ENCODE data around the gene KRT26. TPM values are rescaled to one million over a fixed set of nuclear protein-coding genes. Genes with fewer than 3 reads are reported as not detected.

KRT26 gene
- total and polyA plus RNA-seq, 2 of the 4 experiments (the other 2 are of a cell fraction), result not detected

DNA sequence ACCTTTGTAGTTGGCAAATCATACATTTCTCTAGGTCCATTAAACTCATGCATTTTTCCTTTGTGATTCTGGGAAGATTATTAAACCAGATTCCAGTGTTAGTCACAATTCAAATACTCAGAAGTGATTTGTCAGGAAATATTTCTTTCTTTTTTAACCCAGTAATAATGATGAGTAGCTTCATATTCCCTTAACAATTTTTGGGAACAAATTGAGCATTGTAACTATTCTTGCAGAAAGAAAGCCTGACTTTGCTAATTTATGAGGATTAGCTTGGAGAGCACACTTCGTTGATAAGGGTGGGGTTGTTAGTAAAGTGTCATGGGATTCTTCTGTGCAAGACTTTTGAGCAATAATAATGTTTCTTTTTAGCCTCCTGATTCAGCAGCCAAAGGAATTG lies 49.8 kb downstream of the KRT26 start:
- Histone ChIP-seq H3K18ac (ENCODE audit: low read depth, low read length) (no peak overlapping the region), H4K20me1 (ENCODE audit: insufficient read depth, low read length) (no peaks in the 10 kb centered on the region), H3K9ac (ENCODE audit: low read depth, low read length) (no peak overlapping the region), H3K56ac (ENCODE audit: extremely low read depth, insufficient read depth, low read length) (no peak overlapping the region), H3K9me1 (ENCODE audit: insufficient read depth, low read length) (no peaks in the 10 kb centered on the region), H3K14ac (replicated peaks; ENCODE audit: low read depth, low read length) (no peak overlapping the region), H2BK120ac (ENCODE audit: low read depth, low read length) (no peak overlapping the region), H2BK15ac (ENCODE audit: low read depth, low read length) (no peak overlapping the region), H3K4me1 (ENCODE audit: control insufficient read depth, insufficient read depth, low read length) (no peaks in the 10 kb centered on the region), H3K27ac (ENCODE audit: insufficient read depth, low read length) (no peak overlapping the region), H3K4ac (ENCODE audit: low read depth, low read length) (no peak overlapping the region), H3K27me3 (ENCODE audit: control insufficient read depth, insufficient read depth, low read length) (peaks cover 35% of the 10 kb centered on the region), H2BK20ac (ENCODE audit: low read depth, low read length) (no peak overlapping the region), H3K79me1 (ENCODE audit: low read depth in 1 of 2, low read length in 2 of 2) (no peaks in the 10 kb centered on the region), H3K36me3 (ENCODE audit: control insufficient read depth, insufficient read depth, low read length) (no peaks in the 10 kb centered on the region), H2AK5ac (ENCODE audit: low read depth, low read length) (no peak overlapping the region), H3K23ac (ENCODE audit: low read depth, low read length) (no peak overlapping the region), H2AK9ac (replicated peaks; ENCODE audit: low read depth, low read length, poor library complexity) (no peak overlapping the region), H3K4me2 (ENCODE audit: low read depth, low read length) (no peak overlapping the region), H4K5ac (ENCODE audit: low read depth, low read length) (no peak overlapping the region), H3K9me3 (ENCODE audit: control insufficient read depth, insufficient read depth, low read length) (no peaks in the 10 kb centered on the region), H2AFZ (replicated peaks; ENCODE audit: low read length, poor library complexity) (no peak overlapping the region), H3K4me3 (ENCODE audit: insufficient read depth, low read depth, low read length) (no peak overlapping the region), H4K91ac (ENCODE audit: insufficient read depth, low read depth, low read length) (no peak overlapping the region), H2BK5ac (ENCODE audit: low read depth, low read length, poor library complexity, severe bottlenecking) (no peak overlapping the region), H4K8ac (ENCODE audit: low read depth in 2 of 2, low read length in 2 of 2) (no peak overlapping the region)
- in situ Hi-C loops (cut with MboI; ENCODE audit: low sequenced_read_pairs), result no loop called here
- CTCF ChIA-PET, result interaction anchor here (1.0 kb wide), 2 partner anchors 8 to 20 kb away, joined by 3 to 5 read pairs; no protein-coding TSS in a partner anchor
- TF ChIP-seq MAFK (IDR thresholded peaks at IDR 0.05; ENCODE audit: low read depth, low read length) (no peak), MXI1 (IDR thresholded peaks at IDR 0.05; ENCODE audit: borderline replicate concordance, low read depth, low read length) (no peak), SMC3 (IDR thresholded peaks at IDR 0.05; ENCODE audit: low read depth, low read length) (no peak), FOS (IDR thresholded peaks at IDR 0.05; ENCODE audit: low read depth, low read length) (no peak), CHD1 (IDR thresholded peaks at IDR 0.05; ENCODE audit: low read depth, low read length) (no peak), NFE2L2 (IDR thresholded peaks at IDR 0.05; ENCODE audit: low read depth, low read length) (no peak), RFX5 (IDR thresholded peaks at IDR 0.05; ENCODE audit: low read depth, low read length) (no peak), CEBPB (IDR thresholded peaks at IDR 0.05; ENCODE audit: low read depth, low read length) (no peak), RAD21 (IDR thresholded peaks at IDR 0.05; ENCODE audit: low read length) (no peak), RCOR1 (IDR thresholded peaks at IDR 0.05; ENCODE audit: insufficient replicate concordance, low read length) (no peak), MAZ (IDR thresholded peaks at IDR 0.05; ENCODE audit: borderline replicate concordance, low read depth, low read length) (no peak), BHLHE40 (IDR thresholded peaks at IDR 0.05; ENCODE audit: low read depth, low read length) (no peak), POLR2A (IDR thresholded peaks at IDR 0.05; ENCODE audit: low read depth, low read length) (no peak)
- TF ChIP-seq, protein P1, sequence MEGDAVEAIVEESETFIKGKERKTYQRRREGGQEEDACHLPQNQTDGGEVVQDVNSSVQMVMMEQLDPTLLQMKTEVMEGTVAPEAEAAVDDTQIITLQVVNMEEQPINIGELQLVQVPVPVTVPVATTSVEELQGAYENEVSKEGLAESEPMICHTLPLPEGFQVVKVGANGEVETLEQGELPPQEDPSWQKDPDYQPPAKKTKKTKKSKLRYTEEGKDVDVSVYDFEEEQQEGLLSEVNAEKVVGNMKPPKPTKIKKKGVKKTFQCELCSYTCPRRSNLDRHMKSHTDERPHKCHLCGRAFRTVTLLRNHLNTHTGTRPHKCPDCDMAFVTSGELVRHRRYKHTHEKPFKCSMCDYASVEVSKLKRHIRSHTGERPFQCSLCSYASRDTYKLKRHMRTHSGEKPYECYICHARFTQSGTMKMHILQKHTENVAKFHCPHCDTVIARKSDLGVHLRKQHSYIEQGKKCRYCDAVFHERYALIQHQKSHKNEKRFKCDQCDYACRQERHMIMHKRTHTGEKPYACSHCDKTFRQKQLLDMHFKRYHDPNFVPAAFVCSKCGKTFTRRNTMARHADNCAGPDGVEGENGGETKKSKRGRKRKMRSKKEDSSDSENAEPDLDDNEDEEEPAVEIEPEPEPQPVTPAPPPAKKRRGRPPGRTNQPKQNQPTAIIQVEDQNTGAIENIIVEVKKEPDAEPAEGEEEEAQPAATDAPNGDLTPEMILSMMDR (conservative IDR thresholded peaks at IDR 0.05; ENCODE audit: low read depth, low read length), result no peak
- TF ChIP-seq, protein P2, sequence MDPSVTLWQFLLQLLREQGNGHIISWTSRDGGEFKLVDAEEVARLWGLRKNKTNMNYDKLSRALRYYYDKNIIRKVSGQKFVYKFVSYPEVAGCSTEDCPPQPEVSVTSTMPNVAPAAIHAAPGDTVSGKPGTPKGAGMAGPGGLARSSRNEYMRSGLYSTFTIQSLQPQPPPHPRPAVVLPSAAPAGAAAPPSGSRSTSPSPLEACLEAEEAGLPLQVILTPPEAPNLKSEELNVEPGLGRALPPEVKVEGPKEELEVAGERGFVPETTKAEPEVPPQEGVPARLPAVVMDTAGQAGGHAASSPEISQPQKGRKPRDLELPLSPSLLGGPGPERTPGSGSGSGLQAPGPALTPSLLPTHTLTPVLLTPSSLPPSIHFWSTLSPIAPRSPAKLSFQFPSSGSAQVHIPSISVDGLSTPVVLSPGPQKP (IDR thresholded peaks at IDR 0.05; ENCODE audit: borderline replicate concordance, low read depth, low read length), result no peak
- TF ChIP-seq, protein P3, sequence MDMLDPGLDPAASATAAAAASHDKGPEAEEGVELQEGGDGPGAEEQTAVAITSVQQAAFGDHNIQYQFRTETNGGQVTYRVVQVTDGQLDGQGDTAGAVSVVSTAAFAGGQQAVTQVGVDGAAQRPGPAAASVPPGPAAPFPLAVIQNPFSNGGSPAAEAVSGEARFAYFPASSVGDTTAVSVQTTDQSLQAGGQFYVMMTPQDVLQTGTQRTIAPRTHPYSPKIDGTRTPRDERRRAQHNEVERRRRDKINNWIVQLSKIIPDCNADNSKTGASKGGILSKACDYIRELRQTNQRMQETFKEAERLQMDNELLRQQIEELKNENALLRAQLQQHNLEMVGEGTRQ (IDR thresholded peaks at IDR 0.05; ENCODE audit: low read depth, low read length), result no peak
- dilution Hi-C loops (cut with HindIII; ENCODE audit: low sequenced_read_pairs, unreplicated experiment), result no loop called here
- no CpG with 5 or more reads among the region's 1 CpG for WGBS, 2 experiments (ENCODE audit: extremely low coverage in 2 of 2, insufficient read length in 1 of 2)
- no peak for ATAC-seq (ENCODE audit: low read depth)
- POLR2A ChIA-PET (ENCODE audit: unreplicated experiment), result no interaction called here
- BruUV-seq (replicated peaks), result no TSS peak
- intact Hi-C loops (cut with micrococcal nuclease), result no loop called here
- DNase-seq, result no peak
